ENCODE measurements around the gene E2F1. TPM values are rescaled to one million over a fixed set of nuclear protein-coding genes. Genes with fewer than 3 reads are reported as not detected.

Gene E2F1
- total RNA-seq, 2 experiments from 2014 or later, result 60.0 to 61.7 TPM

DNA sequence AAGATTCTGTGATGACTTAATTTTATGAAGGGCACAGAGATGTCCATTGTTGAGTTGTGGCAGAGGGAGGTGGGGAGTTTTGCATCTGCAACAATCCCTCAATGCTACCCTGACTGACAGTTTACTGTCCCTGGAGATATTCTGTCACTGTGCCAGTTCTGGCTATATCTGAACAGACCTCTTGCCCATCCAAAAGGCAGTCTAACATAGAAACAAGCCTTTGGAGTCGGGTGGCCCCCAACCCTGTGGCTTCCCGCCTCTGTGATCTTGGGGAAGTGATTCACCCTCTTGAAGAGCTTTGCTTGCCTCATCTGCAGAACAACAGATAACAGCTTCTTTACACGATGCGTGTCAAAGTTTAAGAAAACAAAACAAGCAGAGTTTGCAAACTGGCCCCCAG lies 3.8 kb upstream of the E2F1 start:
- Mint-ChIP-seq H3K36me3 (ENCODE audit: low read depth) (peaks cover 5% of the 10 kb centered on the region), H3K27me3 (no peaks in the 10 kb centered on the region), H3K4me1 (peaks cover 55% of the 10 kb centered on the region), H3K27ac (peak overlapping the region; percentile 95), H3K4me3 (peak overlapping the region; percentile 47), H3K9me3 (no peaks in the 10 kb centered on the region)
- ChIA-PET POLR2A (interaction anchor here (1.3 to 5.4 kb wide), 8 partner anchors 11 to 422 kb away, joined by 4 to 58 read pairs (median 8); partner anchors contain the start of genes ACTL10, EIF2S2, PXMP4 and ZNF341), CTCF (interaction anchor here (0.5 to 2.0 kb wide), 5 partner anchors 21 to 1086 kb away, joined by 3 to 5 read pairs (median 4); partner anchors contain the start of genes ACTL10 and PXMP4)
- DNase-seq, result peak; percentile 64

DNA sequence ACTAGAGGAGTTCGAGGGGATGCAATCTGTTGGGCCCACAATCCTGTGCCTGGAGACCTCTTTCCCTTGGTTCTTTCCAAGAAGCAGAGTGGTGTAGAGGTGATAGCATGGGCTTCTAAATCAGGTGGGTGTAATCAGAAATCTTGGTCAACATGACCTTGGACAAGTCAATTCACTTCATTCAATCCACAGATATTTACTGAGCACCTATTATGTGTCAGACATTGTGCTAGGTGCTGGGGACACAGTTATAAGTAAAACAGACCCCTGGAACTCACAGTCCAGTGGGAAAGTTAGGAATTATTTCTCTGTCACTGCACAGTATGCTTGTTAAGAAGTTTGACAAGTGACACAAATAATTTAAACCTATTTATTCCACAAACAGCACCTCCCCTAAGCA lies 3.3 kb upstream of the E2F1 start:
- no peaks in the 10 kb centered on the region for H3K9me3 Mint-ChIP-seq
- POLR2A ChIA-PET, result interaction anchor here (1.3 to 5.4 kb wide), 6 partner anchors 10 to 423 kb away, joined by 4 to 58 read pairs (median 16); partner anchors contain the start of genes ACTL10, EIF2S2, PXMP4 and ZNF341
- H3K4me3 Mint-ChIP-seq, result peak overlapping the region; percentile 11
- peaks cover 9% of the 10 kb centered on the region for H3K36me3 Mint-ChIP-seq (ENCODE audit: low read depth)
- DNase-seq, result no peak
- CTCF ChIA-PET, result interaction anchor here (0.5 to 2.1 kb wide), 6 partner anchors 21 to 1086 kb away, joined by 3 to 6 read pairs (median 4); partner anchors contain the start of genes ACTL10 and PXMP4
- H3K27ac Mint-ChIP-seq, result peak overlapping the region; percentile 95
- H3K27me3 Mint-ChIP-seq, result no peaks in the 10 kb centered on the region
- peaks cover 60% of the 10 kb centered on the region for H3K4me1 Mint-ChIP-seq

DNA sequence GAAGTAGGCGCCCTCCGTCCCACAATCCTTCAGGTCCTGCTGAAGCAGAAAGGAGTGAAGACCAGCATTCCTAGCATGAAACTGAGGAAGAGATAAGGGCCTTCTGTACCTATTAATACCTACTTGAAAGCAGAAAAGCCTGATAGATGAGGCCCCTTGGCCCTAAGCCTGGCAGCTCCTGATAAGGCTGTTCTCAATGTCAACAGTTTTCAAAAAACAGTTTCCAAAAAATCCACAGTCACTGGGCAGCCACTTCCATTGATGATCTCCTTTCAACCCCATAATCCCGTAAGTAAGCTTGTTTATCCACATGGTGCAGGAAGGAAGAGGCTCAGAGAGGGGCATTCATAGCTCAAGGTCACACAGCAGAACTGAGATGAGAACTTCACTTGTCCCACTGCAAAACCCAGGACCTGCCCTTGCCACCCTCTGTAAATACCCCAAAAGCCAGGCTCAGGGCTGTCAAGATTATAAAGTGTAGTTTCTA lies 2.8 kb upstream of the E2F1 start:
- Mint-ChIP-seq H3K27me3 (no peaks in the 10 kb centered on the region), H3K4me1 (peaks cover 65% of the 10 kb centered on the region), H3K27ac (peak overlapping the region; percentile 95), H3K4me3 (no peak overlapping the region), H3K36me3 (ENCODE audit: low read depth) (peaks cover 11% of the 10 kb centered on the region), H3K9me3 (no peaks in the 10 kb centered on the region)
- ChIA-PET POLR2A (interaction anchor here (1.3 to 5.4 kb wide), 8 partner anchors 10 to 423 kb away, joined by 4 to 58 read pairs (median 15); partner anchors contain the start of genes ACTL10, C20orf144, EIF2S2 and PXMP4), CTCF (interaction anchor here (1.1 to 2.1 kb wide), 3 partner anchors 9 to 31 kb away, joined by 3 to 6 read pairs (median 4); partner anchors contain the start of gene PXMP4)
- no peak for DNase-seq

DNA sequence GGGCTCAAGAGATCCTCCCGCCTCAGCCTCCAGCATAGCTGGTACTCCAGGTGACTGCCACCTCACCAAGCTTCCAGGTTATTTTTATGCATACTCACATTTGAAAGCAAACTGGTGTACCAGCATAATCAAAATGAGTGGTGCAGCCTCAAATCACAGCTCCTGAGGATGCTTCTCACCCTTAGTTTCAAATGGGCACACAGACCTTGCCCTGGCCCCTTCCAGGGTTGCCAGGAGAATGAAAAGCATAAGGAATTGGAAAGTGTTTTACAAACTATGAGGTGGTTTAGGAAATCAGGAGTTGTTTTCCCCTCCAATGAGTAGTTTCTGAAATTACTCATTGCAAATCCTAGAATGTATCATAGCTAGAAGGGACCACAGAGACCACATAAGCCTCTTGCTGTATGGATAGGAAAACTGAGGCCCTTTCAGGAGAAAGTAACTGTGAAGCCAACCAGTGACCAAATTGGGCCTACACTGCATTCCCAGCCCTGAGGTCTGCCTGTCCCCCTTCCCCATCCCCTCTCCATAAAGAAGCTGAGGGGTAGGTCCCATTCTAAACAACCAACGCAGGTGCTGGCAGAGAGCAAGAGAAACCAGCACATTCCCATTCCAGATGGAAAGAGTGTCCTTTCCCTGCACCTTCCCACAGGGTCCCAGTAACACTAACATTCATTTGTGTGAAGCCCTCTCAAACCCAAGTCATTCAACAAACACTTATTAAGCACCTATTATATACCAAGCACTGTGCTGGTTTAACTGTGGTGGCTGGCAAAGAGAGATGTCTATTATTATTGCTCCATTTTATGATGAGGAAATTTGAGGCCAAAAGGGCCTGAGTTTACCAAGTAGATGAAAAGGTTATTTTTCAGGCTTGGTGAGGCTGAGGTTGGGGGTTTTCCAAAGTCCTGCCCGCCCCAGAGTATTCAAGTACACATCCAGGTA lies 2.1 kb upstream of the E2F1 start:
- POLR2A ChIA-PET, result interaction anchor here (1.3 to 5.4 kb wide), 8 partner anchors 9 to 44 kb away, joined by 4 to 58 read pairs (median 8); partner anchors contain the start of genes ACTL10, C20orf144, PXMP4 and ZNF341
- CTCF ChIA-PET, result interaction anchor here (1.0 to 2.1 kb wide), 5 partner anchors 9 to 245 kb away, joined by 3 to 6 read pairs (median 4); partner anchors contain the start of genes ACTL10 and PXMP4
- peaks cover 68% of the 10 kb centered on the region for H3K4me1 Mint-ChIP-seq
- peak overlapping the region; percentile 95 for H3K27ac Mint-ChIP-seq
- H3K27me3 Mint-ChIP-seq, result no peaks in the 10 kb centered on the region
- H3K4me3 Mint-ChIP-seq, result no peak overlapping the region
- H3K9me3 Mint-ChIP-seq, result no peaks in the 10 kb centered on the region
- no peak for DNase-seq
- peaks cover 11% of the 10 kb centered on the region for H3K36me3 Mint-ChIP-seq (ENCODE audit: low read depth)

DNA sequence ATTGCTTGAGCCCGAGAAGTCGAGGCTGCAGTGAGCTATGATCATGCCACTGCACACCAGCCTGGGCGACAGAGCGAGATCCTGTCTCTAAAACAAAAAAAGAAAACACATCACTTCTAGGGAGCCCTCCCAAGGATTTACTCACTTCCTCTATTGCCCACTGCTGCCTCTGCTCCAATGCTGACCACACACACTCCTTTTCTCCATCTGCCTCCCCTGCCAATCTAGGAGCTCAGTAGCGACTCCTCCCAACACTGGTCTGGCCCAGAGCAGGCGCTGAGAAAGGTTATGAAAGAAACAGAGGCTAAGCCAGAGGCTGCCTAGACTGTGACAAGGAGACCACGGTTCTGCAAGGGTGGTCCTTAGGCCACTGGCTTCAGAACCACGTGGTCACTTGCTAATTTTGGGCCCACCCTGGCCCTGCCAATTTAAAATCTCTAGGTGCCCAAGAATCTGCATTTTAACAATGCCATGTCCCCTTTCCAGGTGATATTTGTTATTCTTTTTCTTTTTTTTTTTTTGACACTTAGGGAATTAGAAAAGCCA lies 1.3 kb upstream of the E2F1 start:
- Mint-ChIP-seq H3K36me3 (ENCODE audit: low read depth) (peaks cover 14% of the 10 kb centered on the region), H3K9me3 (no peaks in the 10 kb centered on the region), H3K4me1 (peaks cover 76% of the 10 kb centered on the region), H3K27ac (peak overlapping the region; percentile 76), H3K4me3 (no peak overlapping the region), H3K27me3 (no peaks in the 10 kb centered on the region)
- CTCF ChIA-PET, result interaction anchor here (0.6 to 2.1 kb wide), 6 partner anchors 8 to 246 kb away, joined by 3 to 6 read pairs (median 4); partner anchors contain the start of genes ACTL10, PXMP4 and ZNF341
- POLR2A ChIA-PET, result interaction anchor here (1.0 to 5.4 kb wide), 8 partner anchors 8 to 198 kb away, joined by 3 to 58 read pairs (median 8); partner anchors contain the start of genes ACTL10, C20orf144, CBFA2T2 and PXMP4
- no peak for DNase-seq

DNA sequence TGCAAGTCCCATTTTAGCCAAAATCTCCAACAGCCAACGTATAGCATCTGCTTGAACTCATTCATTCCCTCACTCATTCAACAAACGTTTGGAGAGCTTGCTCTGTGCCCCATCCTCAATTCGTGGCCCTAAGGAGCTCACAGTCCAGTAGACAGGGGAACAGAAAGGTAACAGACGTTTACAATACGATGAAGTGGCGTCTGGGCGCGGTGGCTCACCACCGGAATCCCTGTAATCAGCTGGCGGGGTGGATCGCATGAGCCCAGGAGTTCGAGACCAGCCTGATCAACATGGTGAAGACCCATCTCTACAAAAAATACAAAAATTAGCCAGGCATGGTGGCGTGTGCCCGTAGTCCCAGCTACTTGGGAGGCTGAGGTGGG lies 790 bp upstream of the E2F1 start:
- no peaks in the 10 kb centered on the region for H3K27me3 Mint-ChIP-seq
- H3K4me3 Mint-ChIP-seq, result peak overlapping the region; percentile 60
- POLR2A ChIA-PET, result interaction anchor here (1.0 to 5.4 kb wide), 9 partner anchors 8 to 425 kb away, joined by 3 to 58 read pairs (median 7); partner anchors contain the start of genes ACTL10, C20orf144, CBFA2T2 and EIF2S2
- no peaks in the 10 kb centered on the region for H3K9me3 Mint-ChIP-seq
- no peak for DNase-seq
- peaks cover 78% of the 10 kb centered on the region for H3K4me1 Mint-ChIP-seq
- H3K27ac Mint-ChIP-seq, result peak overlapping the region; percentile 76
- H3K36me3 Mint-ChIP-seq (ENCODE audit: low read depth), result peaks cover 18% of the 10 kb centered on the region
- CTCF ChIA-PET, result interaction anchor here (0.6 to 1.3 kb wide), 4 partner anchors 20 to 246 kb away, joined by 3 to 4 read pairs (median 3); partner anchors contain the start of genes ACTL10 and ZNF341

DNA sequence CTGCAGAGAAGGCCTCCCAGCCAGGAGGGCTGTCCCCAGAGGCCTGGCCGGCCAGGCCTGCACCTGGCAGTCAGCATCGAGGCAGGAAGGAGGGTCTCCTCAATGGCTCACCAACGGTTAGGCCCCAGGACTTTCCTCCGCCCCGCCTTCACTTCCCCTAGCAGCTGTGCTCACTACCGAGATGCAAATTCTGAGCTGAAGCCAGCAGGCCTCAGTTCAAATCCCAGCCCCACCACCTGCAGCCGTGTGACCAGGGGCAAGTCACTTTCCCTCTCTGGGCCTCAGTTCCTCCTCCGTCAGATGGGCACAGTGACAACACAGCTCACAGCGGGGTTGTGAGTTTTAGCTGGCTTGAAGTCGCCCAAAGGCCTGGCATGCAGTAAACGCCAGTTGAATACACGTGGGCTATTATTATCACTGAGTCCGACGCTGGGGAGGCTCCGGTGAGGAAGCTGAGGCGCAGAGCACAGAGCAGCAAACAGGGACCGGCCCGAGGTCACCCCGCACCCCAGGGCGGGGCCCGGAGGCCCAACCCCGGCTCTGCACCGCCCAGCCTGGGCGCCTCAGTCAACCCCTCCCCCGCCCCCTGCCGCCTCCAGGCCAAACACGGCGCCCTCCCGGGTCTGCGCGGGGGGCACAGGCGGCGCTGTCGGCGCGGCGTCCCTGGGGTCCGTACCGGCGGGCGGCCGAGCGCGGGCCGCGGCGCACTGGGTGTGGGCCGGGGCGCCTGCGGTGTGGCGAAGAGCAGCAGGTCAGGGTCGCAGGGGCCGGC lies 671 bp downstream of the E2F1 start:
- Mint-ChIP-seq H3K27ac (peak overlapping the region; percentile 94), H3K4me3 (peak overlapping the region; percentile 94), H3K4me1 (peaks cover 84% of the 10 kb centered on the region), H3K9me3 (no peaks in the 10 kb centered on the region), H3K36me3 (ENCODE audit: low read depth) (peaks cover 29% of the 10 kb centered on the region), H3K27me3 (no peaks in the 10 kb centered on the region)
- POLR2A ChIA-PET, result interaction anchor here (0.8 to 9.3 kb wide), 10 partner anchors 17 to 427 kb away, joined by 3 to 312 read pairs (median 6); partner anchors contain the start of genes ACTL10, C20orf144, CBFA2T2 and CHMP4B
- DNase-seq, result peak; percentile 77
- CTCF ChIA-PET, result interaction anchor here (1.0 to 1.8 kb wide), 7 partner anchors 11 to 47 kb away, joined by 3 to 12 read pairs (median 4); partner anchors contain the start of genes ACTL10, NECAB3, PXMP4 and ZNF341

DNA sequence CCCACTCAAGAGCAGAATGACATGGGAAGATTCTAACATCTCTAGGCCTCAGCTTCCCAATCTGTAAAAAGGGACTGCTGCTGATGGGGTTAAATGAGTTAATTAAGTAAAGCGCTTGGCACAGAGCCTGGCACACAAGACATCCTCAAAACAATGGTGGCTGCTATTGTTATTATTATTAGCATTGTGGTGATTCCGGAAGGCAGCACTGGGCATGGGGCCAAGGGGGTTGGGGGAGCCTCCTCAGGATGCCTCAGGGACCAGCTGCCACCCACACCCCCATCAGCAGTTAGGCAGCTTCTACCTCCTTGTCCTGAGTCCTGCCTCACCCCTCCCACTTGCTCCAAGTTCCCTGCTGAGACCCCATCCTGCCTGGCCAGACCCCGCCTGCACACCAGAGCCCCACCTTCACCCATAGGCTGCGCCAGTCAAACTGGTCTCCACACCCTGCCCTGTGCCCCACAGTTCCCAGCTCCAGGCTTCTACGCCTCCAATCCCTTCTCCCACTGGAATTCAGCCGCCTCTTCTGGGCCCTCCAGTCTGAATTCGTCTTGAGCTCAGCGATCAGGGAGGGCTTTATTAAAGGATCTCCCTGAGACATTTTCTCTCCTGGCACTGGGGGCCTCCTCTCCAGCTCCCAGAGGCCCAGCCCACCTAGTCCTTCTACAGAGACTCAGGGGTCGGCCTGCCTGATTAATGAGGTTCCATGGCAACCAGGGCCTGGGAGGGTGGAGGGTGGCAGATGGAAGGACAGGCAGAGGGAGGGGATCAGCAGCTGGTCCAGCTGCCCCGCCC lies 1.5 kb downstream of the E2F1 start:
- Mint-ChIP-seq H3K36me3 (ENCODE audit: low read depth) (peaks cover 36% of the 10 kb centered on the region), H3K4me3 (peak overlapping the region; percentile 94), H3K9me3 (no peaks in the 10 kb centered on the region), H3K4me1 (peaks cover 84% of the 10 kb centered on the region), H3K27me3 (no peaks in the 10 kb centered on the region), H3K27ac (peak overlapping the region; percentile 94)
- DNase-seq, result no peak
- POLR2A ChIA-PET, result interaction anchor here (0.8 to 9.3 kb wide), 10 partner anchors 16 to 428 kb away, joined by 3 to 312 read pairs (median 6); partner anchors contain the start of genes ACTL10, C20orf144, CBFA2T2 and CHMP4B
- CTCF ChIA-PET, result interaction anchor here (1.0 to 1.8 kb wide), 7 partner anchors 10 to 48 kb away, joined by 3 to 12 read pairs (median 4); partner anchors contain the start of genes ACTL10, NECAB3, PXMP4 and ZNF341

DNA sequence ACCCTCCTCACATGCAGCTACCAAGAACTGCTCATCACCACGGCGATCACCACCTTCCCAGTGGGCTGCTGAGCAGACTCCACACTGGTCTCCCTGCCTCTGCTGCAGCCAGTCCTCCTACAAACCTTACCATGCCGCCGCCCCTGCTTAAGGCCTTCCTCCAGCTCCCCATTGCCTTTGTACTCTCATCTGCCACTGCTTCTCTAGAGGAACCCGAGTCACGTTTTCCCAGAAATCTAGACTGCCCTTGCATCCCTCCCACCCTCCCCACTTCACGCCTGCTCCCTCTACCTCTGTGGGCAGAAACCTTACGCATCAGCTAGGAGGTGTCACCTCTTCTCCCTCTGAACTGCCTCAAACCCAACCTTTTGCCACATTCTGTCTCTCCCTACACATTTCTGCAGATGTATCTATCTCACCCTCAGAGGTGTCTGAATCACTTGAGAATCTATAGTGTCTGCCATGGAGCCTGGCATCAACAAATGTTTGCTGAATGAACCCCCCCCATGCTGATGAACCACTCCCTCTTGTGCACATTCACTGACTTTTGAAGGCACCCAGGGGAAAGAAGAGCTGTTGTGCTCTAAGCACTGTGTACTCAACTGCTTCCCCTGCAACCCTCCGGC lies 4.3 kb downstream of the E2F1 start:
- DNase-seq, result peak; percentile 42
- peaks cover 56% of the 10 kb centered on the region for H3K36me3 Mint-ChIP-seq (ENCODE audit: low read depth)
- peak overlapping the region; percentile 90 for H3K27ac Mint-ChIP-seq
- ChIA-PET POLR2A (interaction anchor here (0.7 to 9.3 kb wide), 10 partner anchors 7 to 312 kb away, joined by 3 to 312 read pairs (median 8); partner anchors contain the start of genes ACTL10, C20orf144, CBFA2T2 and NECAB3), CTCF (interaction anchor here (0.6 to 5.2 kb wide), 5 partner anchors 13 to 993 kb away, joined by 3 to 63 read pairs (median 4); partner anchors contain the start of genes ACTL10 and PXMP4)
- H3K27me3 Mint-ChIP-seq, result no peaks in the 10 kb centered on the region
- peaks cover 78% of the 10 kb centered on the region for H3K4me1 Mint-ChIP-seq
- no peaks in the 10 kb centered on the region for H3K9me3 Mint-ChIP-seq
- peak overlapping the region; percentile 49 for H3K4me3 Mint-ChIP-seq

DNA sequence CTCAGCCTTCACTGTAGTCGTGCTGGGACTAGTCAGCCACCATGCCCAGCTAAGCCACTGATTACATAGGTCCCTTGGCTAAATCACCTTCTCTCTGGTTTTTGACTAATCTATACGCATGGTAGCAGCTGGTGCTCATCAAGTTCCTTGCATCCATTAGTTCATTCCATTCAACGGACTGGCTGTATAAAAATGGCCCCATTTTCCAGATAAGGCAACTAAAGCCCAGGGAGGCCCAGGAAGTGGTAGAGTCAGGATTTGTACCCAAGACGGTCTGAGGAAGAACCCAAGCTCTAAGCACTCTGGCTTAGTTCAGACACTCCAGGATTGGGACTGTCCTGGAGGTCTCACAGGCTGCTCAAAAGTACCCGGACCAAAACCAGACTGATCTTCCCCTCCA lies 4.9 kb downstream of the E2F1 start:
- Mint-ChIP-seq H3K4me3 (peak overlapping the region; percentile 49), H3K27me3 (no peaks in the 10 kb centered on the region), H3K36me3 (ENCODE audit: low read depth) (peaks cover 61% of the 10 kb centered on the region), H3K4me1 (peaks cover 76% of the 10 kb centered on the region), H3K9me3 (no peaks in the 10 kb centered on the region), H3K27ac (peak overlapping the region; percentile 90)
- ChIA-PET POLR2A (interaction anchor here (0.7 to 9.3 kb wide), 10 partner anchors 8 to 312 kb away, joined by 3 to 312 read pairs (median 8); partner anchors contain the start of genes ACTL10, C20orf144, CBFA2T2 and NECAB3), CTCF (interaction anchor here (0.6 to 5.2 kb wide), 5 partner anchors 13 to 994 kb away, joined by 3 to 63 read pairs (median 4); partner anchors contain the start of genes ACTL10 and PXMP4)
- DNase-seq, result no peak
